Fibroblast of peridontal ligament (primary cell): ENCODE data around the gene VASN.
A peak's percentile ranks its signal among the peaks of the same experiment; 100 is the strongest.
"Not testable (repeated sequence)": the region's sequence is repeated elsewhere in the genome, so short reads cannot be mapped to it uniquely, and the experiment has no call there.

Source experiments
- DNase-seq: peaks from one replicate; pipeline ENCODE4 v3.0.0-alpha.2; 2010; ENCODE audit errors: extremely low read depth

VASN gene

DNA sequence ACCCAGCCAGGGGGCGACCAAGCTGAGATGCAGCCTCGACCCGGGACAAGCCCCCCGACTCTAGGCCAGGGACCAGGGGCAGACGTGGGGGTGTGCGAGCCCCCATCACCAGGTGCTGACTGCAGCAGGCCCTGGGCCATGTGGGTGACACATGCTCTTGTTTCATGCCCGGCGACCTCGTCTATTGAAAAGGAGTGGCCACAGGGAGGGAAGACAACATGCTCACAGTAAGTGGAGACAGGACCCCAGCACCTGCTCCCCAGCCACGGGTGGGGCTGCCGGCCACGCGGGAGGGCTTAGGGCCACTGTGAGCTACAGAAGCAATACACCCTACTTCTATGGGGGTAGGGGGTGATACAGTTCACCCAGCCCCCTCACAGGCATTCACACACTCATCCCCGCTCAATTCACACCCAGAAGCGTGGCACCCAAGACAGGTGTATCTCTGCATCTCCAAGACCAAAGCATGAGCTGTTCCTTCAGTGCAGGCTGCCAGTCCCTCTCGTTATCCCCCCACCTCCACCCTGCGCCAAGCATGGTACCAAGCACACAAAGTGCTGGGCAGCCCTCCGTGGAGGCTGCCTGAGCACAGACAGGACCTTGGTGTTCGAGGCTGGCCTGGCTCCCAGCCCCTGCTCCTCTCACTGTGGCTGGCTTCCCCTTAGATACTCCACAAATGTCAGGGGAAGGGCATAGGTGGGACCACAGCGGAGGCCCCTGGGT lies 13.6 kb downstream of the VASN start:
- no peak for DNase-seq

DNA sequence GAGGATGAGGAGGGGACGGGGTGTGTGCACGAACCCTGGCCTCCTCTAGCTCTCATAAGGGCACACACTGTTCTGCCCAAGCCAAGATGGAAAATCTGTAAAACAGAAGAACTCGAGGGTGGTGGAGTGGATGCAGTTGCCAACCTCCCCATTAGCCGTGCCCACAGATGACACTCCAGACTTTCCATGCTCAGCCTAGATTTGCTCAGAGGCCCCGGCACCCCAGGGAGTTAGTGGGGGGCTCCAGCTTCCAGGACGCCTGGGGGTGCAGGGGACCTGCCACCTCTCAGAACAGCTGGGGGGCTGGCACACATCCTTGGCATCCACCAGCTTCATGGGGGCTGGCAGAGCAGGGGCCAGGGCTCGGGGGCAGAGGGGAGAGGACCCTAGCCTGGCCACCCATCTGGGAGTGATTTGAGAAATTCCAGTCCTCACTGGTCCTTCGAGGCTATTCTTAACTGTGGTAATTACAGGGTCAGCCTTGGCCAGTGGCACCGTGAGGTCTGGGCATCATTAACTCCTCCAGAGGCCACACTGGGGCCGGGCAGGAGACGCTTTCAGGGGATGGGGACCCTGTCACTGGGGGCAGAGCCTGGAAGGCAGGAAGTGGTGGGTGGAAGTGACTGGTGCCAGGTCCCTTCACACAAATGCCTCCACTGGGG lies 14.3 kb downstream of the VASN start:
- DNase-seq, result peak; percentile 52

DNA sequence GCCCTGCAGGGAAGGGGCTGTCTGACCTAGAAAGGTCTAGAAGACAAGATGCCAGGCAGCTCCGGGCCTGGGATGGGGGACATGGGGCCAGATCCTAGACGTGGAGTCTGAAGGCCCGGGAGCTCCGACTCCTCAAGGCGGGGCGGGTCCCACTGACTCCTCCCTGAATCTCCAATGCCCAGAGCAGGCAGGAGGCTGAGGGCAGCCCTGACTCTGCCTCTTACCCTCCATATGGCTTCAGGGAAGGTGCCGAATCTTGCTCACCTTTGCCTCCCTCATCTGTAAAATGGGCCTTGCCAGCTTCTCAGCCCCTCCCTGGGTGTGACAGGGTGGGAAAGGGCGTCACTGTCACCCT lies 14.8 kb downstream of the VASN start:
- peak; percentile 54 for DNase-seq

DNA sequence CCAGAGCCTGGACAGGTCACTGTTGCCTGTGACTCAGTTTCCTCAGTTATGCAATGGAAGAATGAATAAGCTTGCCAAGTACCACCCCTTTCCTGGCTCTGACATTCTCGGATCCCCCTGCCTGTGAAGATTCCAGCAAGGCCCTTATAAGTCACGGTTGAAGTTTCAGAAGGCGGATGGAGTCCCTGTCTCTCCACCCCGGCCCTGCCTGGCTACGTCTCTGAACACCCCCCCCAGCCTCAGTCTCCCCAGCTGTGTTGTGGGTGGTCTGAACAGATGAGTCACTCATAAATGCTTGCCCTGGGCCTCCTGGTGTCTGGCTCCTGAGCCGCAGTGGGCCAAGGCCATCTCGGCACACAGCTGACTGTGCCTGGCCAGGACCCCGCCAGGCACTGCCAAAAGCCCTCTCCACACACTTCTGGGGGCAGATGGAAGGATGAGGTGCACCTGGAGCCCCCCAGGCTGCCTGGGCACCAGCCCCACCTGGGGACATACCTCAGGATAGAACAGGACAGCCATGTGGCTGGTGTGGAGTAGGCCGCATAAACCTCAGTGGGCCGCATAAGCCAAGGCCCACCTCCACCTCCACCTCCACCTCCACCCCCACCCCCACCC lies 15.4 kb downstream of the VASN start:
- no peak for DNase-seq

DNA sequence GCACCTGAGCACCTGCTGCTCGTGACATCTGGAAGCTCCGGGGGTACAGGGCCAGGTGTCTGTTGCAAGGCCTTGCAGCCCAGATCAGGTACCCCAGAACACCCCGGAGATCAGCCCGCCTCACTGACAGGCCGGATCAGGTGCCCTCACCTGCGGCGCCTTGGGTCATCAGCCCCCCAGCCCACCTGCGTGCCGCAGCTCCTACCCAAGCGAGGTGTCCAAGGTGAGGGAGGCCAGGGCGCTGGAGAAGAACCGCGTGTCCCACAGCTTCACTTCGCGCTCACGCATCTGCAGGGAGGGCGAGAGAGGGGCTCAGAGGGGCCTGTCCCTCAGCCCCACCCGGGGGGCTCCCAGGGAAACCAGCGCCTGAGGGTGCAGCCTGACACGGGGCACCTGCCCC lies 16.1 kb downstream of the VASN start:
- DNase-seq, result no peak

DNA sequence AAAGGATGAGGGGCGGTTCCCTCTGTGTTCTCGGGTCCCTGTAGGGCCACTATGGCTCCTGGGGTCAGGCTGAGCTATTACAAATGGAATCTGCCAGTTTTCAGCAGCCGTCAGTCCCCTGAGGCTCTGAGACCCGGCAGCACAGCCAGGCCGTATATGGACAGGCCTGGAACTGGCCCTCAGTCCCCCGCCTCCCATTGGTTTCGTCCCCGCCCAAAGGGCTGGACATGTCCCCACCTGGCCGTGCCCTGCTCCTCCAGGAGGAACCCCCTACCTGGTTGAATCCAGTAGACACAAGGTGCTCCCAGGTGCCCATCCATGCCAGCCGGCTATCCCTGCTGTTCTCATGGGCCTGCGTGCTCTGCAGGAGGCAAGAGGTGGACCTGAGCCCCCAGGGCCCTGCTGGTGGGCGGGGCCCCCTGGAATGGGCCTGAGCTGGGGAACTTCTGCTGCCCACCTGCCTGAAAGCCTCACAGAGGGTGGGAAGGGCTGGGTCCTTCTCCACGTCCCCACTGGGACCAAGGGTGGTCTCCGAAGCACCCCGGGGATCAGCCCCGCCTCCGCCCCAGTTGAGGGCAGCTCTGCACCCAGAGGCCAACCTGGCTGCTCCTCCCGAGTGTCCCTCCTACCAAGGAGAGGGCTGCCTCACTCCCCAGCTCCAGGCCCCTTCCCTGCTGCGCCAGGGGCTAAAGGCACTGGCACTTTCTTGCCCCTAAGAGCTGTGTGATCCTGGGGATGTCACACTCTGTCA lies 16.8 kb downstream of the VASN start:
- peak; percentile 64 for DNase-seq

DNA sequence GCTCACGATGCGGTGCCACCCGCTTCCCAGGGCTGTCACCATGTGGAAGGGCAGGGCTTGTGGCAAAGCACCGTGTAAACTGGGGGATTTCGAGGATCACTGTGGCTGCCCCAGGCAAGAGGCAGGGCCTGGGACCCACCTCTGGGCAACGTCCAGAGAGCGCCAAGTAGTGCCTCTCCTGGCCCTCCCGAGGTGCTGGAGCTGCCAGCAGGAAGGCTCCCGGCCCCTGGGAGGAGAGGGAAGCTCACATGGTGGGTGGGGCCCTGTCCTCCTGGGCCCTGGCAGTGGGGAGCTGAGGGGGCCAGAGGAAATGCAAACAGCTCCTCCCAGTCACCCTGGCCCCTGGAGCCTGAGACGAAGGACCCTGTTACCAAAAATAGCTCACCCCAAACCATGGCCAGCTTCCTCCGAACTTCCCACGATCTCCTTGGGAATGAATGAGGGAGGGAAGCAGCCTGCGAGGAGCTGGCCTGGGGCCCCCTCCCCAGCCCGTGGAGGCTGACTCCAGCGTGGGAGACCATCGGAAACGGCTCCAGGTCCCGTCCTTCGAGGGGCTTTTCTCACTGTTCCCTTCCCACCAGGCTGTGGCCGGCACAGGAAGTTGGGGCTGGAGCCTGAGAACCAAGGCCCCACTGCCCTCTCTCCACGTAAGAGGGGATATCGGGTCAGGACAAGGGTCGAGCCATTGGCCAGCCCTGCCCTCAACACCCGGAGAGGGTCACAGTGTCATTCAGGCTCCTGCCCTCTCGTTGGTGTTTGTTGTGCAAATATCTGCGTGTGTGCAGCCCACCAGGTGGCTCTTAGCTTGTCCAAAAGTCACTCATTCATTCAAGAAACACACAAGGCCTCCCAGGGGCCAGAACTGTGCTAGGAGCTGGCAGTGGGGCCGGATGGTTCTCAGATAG lies 17.7 kb downstream of the VASN start:
- no peak for DNase-seq

DNA sequence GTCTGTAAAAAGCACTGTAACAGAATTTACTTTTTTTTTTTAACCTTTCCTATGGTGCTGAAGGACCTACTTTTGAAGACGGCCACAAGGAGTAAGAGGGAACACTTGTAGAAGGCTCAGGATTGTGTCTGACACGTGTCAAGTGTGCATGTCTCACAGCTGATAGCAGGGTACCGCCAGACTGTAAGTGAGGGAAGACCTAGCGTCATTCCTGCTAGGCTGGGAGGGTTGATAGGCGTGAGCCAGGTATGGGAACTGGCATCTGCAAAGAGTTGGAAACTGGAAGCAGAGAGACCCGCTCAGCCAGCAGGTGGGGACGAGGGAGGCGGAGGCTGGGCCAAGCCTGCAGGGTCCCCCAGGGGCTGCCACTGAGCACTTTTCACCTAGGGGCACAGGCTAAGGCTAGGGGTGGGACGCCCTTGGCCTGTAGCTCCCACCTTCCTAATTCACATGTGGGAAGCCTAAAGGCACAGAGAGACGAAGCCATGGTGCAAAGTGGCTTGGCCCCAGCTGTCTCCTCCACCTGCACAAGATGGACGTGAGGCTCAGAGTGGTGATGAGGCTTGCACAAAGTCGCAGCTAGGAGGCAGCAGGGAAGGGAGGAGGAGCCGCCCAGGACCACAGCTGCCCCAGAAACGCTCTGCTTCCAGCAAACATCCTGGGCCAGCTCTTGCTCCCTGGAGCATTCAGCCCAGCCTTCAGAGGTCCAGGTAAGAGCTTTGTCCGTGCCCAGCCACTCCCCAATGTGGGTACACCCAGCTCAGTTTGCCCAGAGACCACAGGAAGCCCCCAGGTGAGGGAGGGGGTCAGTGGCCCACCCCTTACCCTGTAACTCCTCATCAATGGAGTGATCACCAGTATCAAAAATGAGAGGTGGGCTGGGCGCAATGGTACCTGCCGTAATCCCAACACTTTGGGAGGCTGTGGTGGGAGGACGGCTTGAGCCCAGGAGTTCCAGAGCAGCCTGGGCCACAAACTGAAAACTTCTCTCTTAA lies 18.9 kb downstream of the VASN start:
- DNase-seq, result no peak

DNA sequence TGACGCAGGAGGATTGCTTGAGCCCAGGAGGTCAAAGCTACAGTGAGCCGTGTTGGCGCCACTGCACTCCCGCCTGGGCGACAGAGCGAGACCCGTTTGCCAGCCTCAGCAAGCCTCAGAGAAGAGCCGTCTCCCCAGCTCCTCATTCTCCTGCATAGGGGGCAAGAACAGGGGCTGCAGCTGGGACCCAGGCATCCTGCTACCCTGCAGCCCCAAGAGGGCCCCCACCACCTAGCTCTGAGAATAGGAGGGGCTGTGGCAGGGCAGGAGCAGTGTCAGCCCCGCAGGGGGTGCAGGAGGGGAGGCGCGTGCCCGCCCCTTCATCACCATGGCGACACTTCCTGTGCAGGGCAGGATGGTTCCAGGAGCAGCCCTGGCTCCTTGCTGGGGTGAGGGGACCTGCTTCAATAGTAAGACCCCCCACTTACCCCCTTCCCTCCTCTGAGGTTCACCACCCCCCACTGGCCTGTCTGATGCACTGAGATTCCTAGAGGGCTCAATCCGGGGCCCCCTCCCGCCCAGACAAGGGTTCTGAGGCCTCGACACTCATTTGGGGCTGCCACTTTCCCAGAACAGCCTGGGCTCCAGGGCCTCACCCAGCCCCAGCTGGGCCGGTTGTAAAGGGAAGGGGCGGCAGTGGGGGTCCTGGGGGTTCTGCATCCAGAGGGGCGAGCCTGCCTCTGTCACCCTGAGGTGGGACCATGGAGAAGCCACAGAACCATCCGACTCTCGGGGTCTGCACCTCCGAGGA lies 20.2 kb downstream of the VASN start:
- DNase-seq, result no peak

DNA sequence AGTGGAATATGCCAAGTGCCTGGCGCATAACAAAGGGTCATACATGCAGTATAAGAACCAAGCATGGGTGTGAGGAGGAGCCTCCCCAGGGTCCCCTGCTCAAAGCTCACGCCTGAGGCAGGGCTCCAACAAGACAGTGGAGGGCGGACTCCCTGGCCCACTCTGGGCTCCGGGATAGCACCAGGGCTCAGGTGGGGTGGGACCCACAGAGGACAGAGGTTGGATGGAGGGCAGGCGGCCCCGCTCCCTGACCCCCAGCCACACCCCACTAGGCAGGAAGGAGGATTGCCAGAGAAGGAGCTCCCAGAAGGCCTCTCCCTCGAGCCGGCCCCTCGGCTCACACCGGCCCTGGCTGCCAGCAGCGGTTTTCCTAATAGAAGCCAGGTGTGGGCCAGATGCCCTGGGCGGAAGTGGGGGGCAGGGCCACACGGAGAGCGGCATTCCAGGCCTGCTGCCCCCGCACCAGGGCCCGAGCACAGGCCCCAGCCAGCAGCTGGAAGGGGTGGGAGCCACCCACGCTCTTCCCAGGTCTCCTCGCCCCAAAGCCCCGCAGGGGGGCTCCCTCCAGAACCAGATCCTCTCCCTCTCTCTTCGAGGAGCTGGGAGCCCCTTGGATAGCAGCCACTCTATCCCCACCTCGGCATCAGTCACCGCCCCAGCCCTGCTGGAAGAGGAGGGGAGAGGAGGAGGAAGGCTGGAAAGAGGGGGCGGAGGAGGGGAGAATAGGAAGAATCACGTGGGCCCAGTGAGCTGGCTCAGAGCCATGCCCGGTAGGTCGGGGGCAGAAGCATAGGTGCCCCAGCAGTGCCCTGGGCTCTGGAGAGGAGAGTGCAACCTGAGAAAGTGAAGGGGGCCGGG lies 21.0 kb downstream of the VASN start:
- peak; percentile 69 for DNase-seq

DNA sequence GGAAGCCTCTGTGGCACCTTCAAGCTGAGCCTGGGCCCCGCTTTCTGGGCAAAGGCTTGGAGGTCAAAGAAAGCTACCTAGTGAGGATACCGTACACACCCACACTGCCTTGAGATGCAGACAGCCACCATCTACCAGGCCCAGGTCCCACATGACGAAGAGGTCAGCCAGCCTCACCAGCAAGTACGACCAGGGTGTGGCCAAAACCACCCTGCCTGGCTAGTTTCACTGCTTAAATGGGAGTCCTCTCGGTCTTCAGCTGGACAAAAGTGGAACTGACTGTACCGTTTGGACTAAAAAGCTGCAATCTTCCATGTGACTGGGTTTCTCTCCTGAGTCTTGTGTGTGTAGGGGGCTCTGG lies 21.6 kb downstream of the VASN start:
- no peak for DNase-seq

DNA sequence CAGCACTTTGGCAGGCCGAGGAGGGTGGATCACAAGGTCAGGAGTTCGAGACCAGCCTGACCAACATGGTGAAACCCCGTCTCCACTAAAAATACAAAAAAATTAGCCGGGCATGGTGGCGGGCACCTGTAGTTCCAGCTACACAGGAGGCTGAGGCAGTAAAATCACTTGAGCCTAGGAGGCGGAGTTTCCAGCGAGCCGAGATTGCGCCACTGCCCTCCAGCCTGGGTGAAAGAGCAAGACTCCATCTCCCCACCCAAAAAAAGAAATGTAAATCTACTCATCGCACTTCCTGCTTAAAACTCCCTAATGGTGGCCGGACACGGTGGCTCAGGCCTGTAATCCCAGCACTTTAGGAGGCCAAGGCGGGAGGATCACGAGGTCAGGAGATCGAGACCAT lies 22.2 kb downstream of the VASN start:
- not testable (repeated sequence) for DNase-seq

DNA sequence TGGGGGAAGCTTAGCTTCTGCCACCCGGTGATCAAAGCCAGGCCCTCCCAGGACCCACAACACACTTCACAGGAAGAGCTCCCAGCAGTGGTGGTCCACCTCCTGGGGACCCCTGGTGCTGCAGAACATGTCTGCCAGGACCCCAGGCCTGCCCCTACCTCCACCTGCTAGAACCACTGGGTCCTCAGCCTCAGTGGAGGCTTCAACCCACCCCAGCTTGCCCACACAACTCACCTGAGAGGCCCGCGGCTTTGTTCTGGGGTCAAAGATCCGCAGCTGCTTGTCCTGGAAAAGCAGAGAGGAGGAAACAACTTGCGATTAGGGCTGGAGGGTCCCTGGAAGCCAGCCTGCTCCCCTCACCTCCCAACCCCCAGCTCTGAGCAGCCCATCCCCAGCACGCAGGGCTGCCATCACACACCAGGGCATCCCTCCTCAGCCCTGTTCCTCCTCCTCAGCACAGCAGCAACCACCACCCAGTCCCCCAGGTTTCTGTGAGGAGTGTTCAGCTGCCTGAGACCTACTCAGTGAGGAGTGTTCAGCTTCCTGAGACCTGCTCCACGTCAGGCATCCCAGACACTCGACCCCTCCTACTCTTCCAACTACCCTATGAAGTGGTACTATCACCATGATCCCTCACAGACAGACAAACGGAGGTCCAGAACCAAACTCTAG lies 23.5 kb downstream of the VASN start:
- DNase-seq, result no peak

DNA sequence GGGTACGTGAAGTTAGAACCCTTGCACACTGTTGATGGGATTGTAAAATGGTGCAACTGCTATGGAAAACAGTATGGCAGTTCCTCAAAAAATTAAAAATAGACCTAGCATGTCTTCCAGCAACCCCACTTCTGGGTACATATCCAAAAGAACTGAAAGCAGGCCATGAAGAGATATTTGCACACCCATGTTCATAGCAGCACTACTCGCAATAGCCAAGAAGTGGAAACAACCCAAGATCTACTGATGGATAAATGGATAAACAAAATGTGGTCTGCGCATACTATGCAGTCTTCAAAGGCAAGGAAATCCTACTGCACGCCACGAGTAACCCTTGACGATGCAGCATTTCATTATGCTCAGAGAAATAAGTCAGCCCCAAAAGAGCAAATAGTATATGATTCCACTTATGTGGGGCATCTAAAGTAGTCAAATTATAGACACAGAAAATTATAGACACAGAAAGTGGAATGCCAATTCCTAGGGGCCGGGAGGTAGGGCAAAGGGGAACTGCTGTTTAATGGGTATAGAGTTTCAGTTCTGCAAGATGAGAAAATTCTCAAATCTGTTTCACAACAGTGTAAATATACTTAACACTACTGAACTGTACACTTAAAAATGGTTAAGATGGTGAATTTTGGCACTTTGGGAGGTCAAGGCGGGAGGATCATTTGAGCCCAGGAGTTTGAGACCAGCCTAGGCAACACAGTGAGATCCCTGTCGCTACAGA lies 27.5 kb downstream of the VASN start:
- no peak for DNase-seq

DNA sequence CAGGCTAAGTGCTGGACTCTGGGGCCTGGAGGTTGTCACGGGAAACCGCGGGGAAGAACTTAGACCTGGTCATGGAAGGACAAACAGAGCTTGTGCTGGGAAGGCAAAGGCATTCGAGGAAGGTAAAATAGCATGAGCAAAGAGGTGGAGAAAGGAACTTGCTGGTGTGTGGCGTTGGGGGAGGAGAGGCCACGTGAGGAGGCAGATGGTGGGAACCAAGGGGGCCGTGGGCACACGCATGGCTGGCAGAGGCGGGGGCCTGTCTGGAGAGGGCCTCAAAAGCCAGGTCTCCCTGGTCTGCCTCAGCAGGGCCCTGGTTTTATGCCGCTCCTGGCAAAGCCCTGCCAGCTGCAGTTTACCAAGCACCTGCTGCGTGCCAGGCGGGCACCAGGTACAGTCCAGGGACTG lies 29.4 kb downstream of the VASN start:
- no peak for DNase-seq

DNA sequence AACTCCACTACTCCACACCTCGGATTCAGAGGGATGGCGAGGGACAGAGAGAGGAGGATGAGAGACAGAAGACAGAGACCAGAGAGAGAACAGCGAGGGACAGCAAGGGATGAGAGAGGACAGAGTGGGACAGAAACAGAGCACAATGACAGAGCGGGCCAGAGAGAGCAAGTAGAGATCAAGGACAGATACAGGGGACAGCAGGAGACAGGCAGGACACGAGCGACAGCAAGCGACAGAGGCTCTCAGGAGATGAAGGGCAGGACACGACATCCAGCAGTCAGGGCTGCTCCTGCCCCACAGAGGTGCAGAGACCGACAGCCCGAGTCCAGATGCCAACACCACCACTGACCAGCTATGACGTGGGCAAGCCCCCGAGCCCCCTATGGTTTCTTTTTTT lies 29.9 kb downstream of the VASN start:
- DNase-seq, result no peak

DNA sequence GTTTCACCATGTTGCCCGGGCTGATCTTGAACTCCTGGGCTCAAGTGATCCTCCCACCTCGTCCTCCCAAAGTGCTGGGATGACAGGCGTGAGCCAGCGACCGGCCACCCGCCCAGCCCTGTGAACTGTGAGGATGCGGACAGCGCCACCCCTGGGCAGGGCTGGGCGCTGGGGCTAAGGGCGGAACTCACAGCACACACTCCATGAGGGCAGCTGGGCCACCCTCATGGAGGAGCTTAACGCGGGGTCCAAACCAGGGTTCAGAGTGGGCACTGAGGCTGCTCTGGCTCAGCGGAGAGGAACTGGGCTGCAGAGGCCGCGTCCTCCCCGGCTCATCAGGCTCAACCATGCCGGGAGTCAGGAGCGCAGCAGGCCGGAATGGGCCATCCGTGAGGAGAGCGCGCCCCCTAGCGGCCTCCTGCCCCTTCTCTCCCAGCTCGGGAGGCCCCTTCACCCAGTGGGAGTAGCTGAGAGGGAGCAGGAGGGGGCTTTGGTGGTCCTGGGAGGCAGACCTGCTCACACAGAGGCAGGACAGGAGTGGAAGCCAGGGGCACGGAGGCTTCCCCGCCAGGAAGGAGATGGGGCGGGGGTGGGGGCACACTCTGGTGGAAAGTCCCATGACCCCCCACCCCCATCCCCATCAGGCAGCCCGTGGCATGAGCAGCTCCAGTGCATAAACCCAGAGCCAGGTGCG lies 30.9 kb downstream of the VASN start:
- DNase-seq, result peak; percentile 70
